ENCODE measurements around the gene ADAMTS16.

GRCh38 chr5:5140479-5141338 is 579 bp downstream of the ADAMTS16 start:
- TF ChIP-seq EZH2 (IDR thresholded peaks at IDR 0.05; ENCODE audit: borderline replicate concordance, low read length), result peak; percentile 77
- TF ChIP-seq, protein P1, sequence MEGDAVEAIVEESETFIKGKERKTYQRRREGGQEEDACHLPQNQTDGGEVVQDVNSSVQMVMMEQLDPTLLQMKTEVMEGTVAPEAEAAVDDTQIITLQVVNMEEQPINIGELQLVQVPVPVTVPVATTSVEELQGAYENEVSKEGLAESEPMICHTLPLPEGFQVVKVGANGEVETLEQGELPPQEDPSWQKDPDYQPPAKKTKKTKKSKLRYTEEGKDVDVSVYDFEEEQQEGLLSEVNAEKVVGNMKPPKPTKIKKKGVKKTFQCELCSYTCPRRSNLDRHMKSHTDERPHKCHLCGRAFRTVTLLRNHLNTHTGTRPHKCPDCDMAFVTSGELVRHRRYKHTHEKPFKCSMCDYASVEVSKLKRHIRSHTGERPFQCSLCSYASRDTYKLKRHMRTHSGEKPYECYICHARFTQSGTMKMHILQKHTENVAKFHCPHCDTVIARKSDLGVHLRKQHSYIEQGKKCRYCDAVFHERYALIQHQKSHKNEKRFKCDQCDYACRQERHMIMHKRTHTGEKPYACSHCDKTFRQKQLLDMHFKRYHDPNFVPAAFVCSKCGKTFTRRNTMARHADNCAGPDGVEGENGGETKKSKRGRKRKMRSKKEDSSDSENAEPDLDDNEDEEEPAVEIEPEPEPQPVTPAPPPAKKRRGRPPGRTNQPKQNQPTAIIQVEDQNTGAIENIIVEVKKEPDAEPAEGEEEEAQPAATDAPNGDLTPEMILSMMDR (conservative IDR thresholded peaks at IDR 0.05 in 1 of 2, IDR thresholded peaks at IDR 0.05 in 1 of 2; ENCODE audit: extremely low read depth in 1 of 2, insufficient read depth in 1 of 2, low read depth in 1 of 2, low read length in 2 of 2), result no peak

All from mammary epithelial cell (primary cell).